ENCODE measurements around the gene NUDT22. TPM values are rescaled to one million over a fixed set of nuclear protein-coding genes. Genes with fewer than 3 reads are reported as not detected.

The NUDT22 gene
- total RNA-seq, 1 donor from 2014 or later: 47.9 TPM

- no peak overlapping the region for H3K27ac Mint-ChIP-seq
- TF ChIP-seq, protein P1, sequence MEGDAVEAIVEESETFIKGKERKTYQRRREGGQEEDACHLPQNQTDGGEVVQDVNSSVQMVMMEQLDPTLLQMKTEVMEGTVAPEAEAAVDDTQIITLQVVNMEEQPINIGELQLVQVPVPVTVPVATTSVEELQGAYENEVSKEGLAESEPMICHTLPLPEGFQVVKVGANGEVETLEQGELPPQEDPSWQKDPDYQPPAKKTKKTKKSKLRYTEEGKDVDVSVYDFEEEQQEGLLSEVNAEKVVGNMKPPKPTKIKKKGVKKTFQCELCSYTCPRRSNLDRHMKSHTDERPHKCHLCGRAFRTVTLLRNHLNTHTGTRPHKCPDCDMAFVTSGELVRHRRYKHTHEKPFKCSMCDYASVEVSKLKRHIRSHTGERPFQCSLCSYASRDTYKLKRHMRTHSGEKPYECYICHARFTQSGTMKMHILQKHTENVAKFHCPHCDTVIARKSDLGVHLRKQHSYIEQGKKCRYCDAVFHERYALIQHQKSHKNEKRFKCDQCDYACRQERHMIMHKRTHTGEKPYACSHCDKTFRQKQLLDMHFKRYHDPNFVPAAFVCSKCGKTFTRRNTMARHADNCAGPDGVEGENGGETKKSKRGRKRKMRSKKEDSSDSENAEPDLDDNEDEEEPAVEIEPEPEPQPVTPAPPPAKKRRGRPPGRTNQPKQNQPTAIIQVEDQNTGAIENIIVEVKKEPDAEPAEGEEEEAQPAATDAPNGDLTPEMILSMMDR (conservative IDR thresholded peaks at IDR 0.05): no peak
- no peaks in the 10 kb centered on the region for H3K9me3 Mint-ChIP-seq
- DNase-seq (ENCODE audit: extremely low spot score, unreplicated experiment): no peak
- no peaks in the 10 kb centered on the region for H3K36me3 Mint-ChIP-seq
- H3K27me3 Mint-ChIP-seq: no peaks in the 10 kb centered on the region
- H3K4me3 Mint-ChIP-seq: peak overlapping the region; percentile 89
- peaks cover 21% of the 10 kb centered on the region for H3K4me1 Mint-ChIP-seq (ENCODE audit: unreplicated experiment)
Measured at GRCh38 chr11:64250415-64251015, 24.4 kb downstream of the NUDT22 start.

DNA sequence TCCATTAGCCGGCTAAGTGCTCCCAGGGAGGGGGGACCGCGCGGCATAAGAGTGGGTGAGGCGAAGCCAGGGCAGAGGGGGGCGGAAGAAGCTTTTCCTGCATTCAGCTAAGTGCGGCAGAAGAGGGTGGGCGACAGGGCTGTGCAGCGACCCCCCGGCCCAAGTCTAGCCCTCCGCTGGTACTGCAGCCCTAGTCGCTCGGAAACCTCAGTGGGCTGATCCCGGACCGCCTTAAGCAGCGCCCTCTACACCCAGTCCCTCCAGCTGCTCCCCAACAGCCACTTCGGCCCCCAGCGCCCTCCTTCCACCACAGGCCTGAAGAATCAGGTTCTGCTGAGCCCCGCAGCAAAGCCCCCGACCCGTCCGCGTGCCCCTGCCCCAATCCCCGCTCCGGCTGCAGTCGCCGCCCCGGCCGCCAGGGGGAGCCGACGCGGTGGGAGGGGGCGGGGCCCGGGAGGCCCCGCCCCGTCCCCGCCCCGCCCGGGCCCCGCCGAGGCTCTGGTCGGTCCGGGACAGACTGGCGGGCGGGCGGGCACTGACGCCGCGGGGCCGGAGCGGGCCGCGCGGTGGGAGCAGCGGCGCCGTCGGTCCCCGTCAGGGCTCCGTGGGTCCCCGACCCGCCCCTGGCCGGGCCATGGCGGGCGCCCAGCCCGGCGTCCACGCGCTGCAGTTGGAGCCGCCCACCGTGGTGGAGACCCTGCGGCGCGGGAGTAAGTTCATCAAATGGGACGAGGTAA, 25.1 kb downstream of the NUDT22 start, which contains the start of gene PLCB3:
TSS of gene PLCB3 (plus strand) at position 515 of the 737 bp plus-strand sequence. CDS start at position 635, 120 bp downstream.
- Mint-ChIP-seq H3K4me1 (ENCODE audit: unreplicated experiment) (peaks cover 21% of the 10 kb centered on the region), H3K27me3 (no peaks in the 10 kb centered on the region), H3K9me3 (no peaks in the 10 kb centered on the region), H3K27ac (peak within 1 kb of the TSS; percentile 56), H3K4me3 (peak within 1 kb of the TSS; percentile 92), H3K36me3 (no peaks in the 10 kb centered on the region)
- no peak for DNase-seq (ENCODE audit: extremely low spot score, unreplicated experiment)
- TF ChIP-seq, protein P1 (conservative IDR thresholded peaks at IDR 0.05): peak; percentile 89

DNA sequence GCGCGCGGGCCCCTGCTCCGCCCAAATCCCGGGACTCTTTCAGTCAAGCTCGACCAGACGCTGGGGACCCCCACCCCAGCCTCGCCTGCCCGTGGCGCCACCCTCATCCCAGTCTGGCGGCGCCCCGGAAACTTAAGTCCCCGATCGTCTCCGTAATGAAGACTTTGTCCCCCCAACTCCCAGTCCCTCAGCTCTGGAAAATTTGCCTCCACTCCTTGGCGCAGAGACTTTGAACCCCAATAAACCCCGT, 25.6 kb downstream of the NUDT22 start:
- no peaks in the 10 kb centered on the region for H3K27me3 Mint-ChIP-seq
- no peaks in the 10 kb centered on the region for H3K9me3 Mint-ChIP-seq
- H3K36me3 Mint-ChIP-seq: no peaks in the 10 kb centered on the region
- TF ChIP-seq, protein P1 (conservative IDR thresholded peaks at IDR 0.05): no peak
- H3K27ac Mint-ChIP-seq: peak overlapping the region; percentile 56
- H3K4me3 Mint-ChIP-seq: peak overlapping the region; percentile 92
- DNase-seq (ENCODE audit: extremely low spot score, unreplicated experiment): no peak
- H3K4me1 Mint-ChIP-seq (ENCODE audit: unreplicated experiment): peaks cover 21% of the 10 kb centered on the region

DNA sequence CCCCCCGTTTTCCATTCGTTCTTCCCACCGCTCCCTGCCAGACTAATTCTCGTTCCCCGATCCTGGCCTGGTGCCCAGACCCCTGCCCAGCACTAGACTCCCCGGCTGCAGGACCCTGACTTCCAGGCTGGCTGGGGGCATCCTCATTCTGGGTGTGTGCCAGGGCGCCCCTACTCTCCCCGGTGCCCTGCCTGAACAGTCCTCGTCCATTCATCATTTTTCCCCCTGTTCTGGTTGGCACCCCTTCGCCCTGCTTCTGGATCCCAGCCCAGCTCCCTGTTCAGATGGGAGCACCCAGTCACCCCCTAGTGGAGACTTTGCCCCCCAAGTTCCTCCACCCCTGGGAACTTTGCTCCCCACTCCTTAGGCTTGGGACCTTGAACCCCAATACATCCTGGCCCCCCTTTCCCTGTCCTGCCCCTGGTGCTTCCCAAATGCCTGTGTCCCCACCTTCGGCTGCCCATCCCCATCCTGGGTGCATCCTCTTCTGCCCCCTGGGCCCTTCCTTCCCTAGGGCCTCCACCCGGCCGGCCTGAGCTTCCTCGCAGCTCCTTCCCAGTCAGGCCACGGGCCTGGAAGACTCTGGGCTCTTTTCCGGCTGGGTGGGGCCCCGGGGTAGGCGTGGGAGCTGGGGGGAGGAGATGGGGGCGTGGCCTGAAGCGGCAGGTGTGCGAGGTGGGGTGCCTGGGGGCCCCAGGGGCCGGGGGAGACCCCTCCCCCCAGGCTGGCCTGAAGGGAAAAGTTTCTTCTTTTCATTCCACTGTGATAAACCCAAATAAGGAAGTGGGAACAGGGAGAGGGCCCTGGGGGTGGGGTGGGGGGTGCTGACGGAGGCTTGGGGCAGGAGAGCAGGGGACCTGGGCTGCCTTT, 26.2 kb downstream of the NUDT22 start:
- TF ChIP-seq, protein P1 (conservative IDR thresholded peaks at IDR 0.05): peak; percentile 28
- peak overlapping the region; percentile 56 for H3K27ac Mint-ChIP-seq
- H3K36me3 Mint-ChIP-seq: no peaks in the 10 kb centered on the region
- no peaks in the 10 kb centered on the region for H3K27me3 Mint-ChIP-seq
- H3K4me3 Mint-ChIP-seq: peak overlapping the region; percentile 92
- peaks cover 21% of the 10 kb centered on the region for H3K4me1 Mint-ChIP-seq (ENCODE audit: unreplicated experiment)
- DNase-seq (ENCODE audit: extremely low spot score, unreplicated experiment): no peak
- no peaks in the 10 kb centered on the region for H3K9me3 Mint-ChIP-seq

DNA sequence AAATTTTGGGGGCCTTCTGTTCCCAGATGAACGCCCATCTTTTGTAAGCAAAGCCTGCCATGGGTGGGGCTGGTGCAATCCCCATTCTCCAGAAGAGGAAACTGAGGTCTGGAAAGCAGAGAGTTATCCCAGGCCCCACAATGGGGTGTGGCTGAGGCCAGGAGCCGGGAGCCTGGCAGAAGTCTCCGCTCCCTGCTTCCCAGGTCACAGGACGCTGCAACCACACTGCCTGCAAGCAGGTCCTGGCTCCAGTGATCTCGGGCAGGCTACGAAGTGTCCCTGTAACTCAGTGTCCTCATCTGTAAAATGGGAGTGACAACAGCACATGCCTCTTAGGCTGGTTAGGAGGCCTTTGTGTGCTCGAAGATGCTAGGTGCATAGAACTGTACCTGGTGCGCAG, 27.0 kb downstream of the NUDT22 start:
- TF ChIP-seq, protein P1 (conservative IDR thresholded peaks at IDR 0.05): no peak
- DNase-seq (ENCODE audit: extremely low spot score, unreplicated experiment): no peak
- peaks cover 17% of the 10 kb centered on the region for H3K4me1 Mint-ChIP-seq (ENCODE audit: unreplicated experiment)
- no peaks in the 10 kb centered on the region for H3K9me3 Mint-ChIP-seq
- no peaks in the 10 kb centered on the region for H3K27me3 Mint-ChIP-seq
- peak overlapping the region; percentile 70 for H3K4me3 Mint-ChIP-seq
- H3K27ac Mint-ChIP-seq: no peak overlapping the region
- H3K36me3 Mint-ChIP-seq: no peaks in the 10 kb centered on the region
